GM19452 (cell line): ENCODE results near the gene RBBP4.
A peak's percentile ranks its signal among the peaks of the same experiment; 100 is the strongest.
"Not testable (repeated sequence)": the region's sequence is repeated elsewhere in the genome, so short reads cannot be mapped to it uniquely, and the experiment has no call there.

Experiments used
- ATAC-seq: cut with Tn5 transposase; IDR thresholded peaks from one replicate; pipeline ENCODE4 v1.9.1; 2021; ENCODE audit not compliant: unreplicated experiment

RBBP4 gene

DNA sequence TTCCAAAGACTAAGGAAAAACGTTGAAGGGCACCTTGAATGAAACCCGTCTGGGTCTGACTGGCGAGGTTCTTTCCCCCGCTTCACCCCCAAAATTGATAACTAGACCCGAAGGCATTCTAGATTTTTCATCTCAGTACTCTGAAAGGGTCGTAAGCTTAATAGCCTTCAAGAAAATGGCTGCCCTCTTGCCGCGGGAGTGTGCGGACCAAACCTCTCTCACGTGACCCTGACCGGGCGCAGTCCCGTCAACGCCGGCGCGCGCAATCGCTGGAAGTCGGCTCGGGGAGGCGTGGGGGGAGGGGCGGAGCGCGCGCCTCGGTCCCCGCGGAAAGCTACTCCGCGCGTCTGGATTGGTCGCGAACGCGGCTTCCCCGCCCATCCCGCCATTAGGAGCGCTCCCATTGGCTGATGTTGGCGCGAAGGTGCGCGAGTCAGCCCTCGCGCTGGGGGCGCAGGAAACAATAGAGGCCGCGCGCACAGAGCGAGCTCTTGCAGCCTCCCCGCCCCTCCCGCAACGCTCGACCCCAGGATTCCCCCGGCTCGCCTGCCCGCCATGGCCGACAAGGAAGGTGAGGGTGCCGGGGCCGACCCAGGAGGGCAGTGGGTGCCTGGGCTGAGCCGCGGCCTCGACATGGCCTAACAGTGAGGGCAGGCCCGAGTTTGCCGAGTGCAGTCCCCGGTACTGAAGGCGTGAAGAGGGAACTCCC is at the start of gene RBBP4:
TSS of gene RBBP4 (plus strand) at position 457 of the 709 bp plus-strand sequence. CDS start at position 556, 99 bp downstream.
- ATAC-seq: peak; percentile 83

DNA sequence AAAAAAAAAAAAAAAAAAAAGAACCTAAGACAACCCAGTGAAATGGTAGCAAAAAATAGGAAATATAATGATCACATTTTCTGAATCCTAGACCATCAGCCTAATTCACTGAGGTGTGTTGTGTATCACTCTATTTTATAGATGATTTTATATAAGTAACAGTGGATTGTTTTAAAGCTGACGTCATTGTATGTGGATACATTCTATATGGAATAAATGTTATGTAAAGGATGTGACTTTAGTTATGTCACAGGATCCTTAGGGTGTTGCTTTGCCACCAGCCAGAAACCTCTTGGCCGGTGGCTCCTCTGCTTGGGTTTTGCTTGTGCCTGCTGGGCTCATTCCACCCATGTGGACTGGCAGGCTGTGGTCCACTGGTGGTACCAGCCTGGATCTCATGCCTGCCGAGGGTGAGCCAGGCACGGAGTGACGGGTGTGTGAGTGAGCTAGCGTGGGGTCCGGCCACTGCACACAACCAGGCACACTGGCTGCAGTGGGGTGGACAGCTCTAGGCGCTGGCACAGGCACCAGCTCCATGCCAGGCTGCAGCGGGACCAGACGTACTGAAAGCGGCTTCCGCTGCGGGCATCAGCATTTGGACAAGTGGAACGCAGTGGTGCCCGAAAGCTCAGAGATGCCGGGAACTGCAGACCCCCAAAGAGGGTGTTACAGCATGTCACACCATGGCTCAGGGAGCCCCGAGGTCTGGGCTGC is 45.1 kb upstream of the RBBP4 start:
- ATAC-seq: no peak

DNA sequence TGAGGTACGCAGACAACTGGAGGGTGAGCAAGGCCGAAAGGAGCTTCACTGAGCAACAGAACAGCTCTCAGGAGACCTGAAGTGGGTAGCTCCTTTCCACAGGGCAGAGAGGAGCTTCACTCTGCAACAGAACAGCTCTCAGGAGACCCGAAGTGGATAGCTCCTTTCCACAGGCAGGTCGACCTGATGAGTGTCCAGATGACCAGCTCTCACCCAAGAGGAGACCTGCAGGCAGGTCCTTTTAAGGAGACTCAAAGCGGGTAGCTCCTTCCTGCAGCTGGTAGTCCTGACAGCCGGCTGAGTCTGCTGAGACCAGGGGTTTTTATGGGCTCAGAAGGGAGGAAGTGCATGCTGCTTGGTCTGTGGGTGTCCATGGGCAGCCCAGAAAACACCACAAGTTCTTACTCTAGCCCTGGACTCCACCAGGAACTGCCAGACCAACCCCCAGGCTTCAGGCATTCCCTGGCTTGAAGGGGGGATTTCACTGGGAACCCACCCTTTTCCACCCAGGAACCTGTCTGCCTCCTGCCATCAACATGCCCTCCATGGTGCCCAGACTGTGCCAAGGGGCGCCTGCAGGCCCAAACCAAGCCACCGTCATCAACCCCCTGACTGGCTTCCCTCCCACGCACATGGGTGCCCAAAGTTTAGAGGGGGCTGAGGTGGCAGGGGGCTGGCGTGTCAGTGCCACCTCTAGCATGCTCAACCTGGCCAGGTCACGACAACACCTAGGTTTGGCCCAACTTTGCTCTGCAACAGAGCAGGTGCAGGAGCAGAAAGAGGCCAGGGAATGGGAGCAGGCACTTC is 44.2 kb upstream of the RBBP4 start:
- ATAC-seq: no peak

DNA sequence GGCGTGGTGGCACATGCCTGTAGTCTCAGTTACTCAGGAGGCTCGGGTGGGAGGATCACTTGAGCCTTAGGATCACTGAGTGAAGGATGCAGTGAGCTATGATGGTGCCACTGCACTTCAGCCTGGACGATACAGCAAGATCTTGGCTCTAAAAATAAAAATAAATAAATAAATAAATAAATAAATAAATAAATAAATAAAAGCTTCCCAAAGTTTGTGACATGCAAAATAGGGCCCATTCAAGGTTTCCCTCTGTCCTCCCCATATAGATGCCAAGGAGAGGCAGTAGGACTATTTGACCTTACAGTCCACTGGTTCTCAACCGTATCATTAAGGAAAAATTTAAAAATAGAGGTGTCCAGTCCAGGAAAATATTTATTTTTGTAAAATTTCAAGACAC is 41.8 kb upstream of the RBBP4 start:
- ATAC-seq: no peak

DNA sequence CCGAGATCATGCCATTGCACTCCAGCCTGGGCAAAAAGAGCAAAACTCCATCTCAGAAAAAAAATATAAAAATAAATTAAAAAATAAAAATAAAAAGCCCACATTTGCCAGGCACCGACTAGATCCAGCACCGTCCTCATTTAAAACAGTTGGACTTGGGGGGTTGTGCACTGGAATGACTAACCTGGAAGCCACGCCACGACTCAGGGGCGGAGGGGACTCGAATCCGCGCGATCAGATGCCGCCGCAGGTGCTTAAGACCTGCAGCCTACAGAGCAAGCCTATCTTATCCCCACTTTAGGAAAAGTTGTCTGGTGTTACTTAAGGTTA is 39.2 kb upstream of the RBBP4 start:
- peak; percentile 19 for ATAC-seq

DNA sequence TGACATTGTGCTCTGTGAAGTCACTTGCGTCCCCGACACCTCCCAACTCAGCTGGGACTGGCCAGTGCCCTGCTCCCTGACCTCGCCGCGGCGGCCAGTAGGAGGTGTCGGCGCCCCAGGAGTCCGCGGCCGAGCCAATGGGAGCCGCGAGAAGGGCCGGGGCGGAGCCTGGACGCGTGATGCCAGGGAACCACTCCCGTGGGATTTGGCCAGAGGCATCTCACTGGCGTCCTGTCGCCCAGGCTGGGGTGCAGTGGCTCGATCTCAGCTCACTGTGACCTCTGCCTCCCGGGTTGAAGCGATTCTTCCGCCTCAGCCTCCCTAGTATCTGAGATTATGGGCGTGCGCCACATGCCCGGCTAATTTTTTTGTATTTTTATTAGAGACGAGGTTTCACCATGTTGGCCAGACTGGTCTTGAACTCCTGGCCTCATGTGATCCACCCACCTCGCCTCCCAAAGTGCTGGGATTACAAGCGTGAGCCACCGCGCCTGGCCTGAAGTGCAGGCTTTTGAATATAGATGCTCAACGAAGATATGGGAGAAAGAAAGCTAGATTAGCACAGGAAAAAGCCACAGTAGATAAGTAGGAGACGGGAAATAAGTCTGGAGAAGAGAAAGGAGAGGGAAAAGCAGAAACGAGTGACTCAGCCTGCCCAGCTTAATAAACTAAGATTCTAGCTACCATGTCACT is 38.7 kb upstream of the RBBP4 start:
- peak; percentile 85 for ATAC-seq

DNA sequence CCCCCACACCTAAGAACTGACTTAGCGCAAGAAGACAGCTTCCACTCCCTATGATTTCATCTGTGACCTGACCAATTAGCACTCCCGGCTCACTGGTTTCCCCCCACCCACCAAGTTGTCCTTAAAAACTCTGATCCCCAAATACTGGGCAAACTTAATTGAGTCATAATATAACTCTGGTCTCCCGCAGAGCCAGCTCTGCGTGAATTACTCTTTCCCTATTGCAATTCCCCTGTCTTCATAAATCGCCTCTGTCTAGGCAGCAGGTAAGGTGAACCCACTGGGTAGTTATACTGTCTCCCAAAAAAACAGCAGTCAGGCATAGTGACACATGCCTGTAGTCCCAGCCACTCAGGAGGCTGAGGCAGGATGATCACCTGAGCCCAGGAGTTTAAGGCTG is 37.5 kb upstream of the RBBP4 start:
- ATAC-seq: no peak

DNA sequence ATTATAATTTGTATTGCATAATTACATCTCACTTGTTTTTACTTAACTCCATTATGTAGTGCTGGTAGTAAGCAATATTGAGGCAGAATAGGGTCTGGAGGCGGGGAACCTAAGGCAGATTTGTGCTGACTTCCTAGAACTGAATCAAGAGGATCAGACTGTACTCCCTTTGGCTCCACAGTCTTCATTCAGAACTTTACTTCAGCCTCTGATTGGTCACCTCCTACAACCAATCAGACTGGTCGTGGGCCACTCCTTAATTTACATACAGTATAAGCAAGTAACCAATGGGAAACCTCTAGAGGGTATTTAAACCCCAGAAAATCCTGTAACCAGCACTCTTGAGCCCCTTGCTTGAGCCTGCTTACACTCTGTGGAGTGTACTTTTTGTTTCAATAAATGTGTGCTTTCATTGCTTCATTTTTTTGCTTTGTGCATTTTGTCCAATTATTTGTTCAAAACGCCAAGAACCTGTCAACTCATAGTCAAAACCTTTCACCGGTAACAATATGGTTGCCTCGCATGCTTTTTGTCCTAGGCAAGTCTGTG is 32.3 kb upstream of the RBBP4 start:
- no peak for ATAC-seq

DNA sequence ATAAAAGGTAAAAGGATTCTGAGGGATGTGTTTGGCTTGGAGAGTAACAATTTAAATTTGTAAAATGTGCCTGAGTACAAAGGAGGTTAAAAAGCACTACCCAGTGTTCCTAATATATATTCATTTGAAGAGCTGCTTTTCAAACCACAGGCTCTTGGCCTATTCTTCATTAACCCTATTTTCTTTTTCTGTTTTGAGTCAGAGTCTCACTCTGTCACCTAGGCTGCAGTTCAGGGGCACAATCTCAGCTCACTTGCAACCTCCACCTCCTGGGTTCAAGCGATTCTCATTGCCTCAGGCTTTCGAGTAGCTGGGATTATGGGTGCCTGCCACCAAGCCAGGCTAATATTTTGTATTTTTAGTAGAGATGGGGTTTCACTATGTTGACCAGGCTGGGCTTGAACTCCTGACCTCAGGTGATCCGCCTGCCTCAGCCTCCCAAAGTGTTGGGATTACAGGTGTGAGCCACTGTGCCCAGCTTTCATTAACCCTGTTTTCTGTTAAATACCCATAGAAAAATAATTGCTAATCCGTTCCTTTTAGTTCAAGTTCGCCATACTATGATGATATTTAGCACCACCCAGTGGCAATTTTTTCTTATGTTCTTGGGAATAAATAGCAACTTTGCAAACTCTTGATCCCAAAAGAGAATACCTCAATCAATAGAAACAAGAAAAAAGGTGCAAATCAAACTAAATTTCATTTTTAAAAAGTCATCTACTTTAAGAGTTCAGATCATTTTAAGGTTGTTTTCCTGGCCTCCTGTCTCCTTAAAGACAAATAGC is 31.1 kb upstream of the RBBP4 start:
- peak; percentile 63 for ATAC-seq

DNA sequence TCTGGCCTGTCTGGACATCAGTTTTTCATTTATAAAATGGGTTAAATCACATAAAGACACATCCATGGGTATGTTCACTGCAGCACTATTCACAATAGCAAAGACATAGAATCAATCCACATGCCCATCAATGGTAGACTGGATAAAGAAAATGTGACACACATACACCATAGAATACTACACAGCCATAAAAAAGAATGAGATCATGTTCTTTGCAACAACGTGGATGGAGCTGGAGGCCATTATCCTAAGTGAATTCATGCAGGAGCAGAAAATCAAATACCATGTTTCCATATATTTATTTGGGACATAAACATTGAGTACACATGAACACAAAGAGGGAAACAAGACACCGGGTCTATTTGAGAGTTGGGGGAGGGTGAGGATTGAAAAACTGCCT is 28.8 kb upstream of the RBBP4 start:
- no peak for ATAC-seq

DNA sequence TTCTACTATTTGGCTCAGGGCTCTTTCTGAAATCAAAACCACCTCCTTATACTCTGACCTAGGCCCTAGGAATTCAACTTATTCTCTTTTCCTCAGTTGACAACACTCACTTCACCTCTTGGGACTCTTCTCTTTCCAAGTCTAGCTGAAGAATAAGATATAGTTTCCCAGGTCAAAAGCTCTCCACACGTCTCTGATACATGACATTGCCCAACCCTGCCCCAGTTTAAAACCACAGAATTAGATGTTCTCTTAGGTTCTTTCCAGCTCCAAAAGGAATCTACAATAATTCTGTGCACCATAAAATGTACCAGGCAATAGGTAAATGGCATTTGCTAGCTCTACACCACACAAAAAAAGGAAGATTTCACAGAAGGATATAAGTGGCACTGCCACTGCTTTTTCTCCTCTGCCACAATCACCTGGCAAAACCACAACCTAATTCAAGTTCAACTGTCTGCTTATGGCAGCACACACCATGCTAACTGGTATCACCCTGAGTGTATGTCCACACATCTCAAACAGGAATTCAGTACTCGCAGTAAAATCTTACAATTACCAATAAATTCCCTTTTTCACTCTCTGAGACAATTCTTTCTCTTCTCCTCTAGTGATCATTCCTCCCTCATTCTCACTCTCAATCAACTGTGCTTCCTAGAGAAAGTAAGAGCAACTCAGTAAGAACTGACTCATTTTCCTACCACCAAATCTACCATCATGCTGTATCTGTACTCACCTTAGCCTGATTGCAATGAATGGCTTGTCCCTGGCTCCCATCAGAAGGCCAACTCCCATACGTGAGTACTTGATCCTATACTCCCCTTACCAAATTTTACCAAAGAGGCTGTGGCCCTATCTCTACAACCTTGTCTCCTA is 28.0 kb upstream of the RBBP4 start:
- no peak for ATAC-seq

DNA sequence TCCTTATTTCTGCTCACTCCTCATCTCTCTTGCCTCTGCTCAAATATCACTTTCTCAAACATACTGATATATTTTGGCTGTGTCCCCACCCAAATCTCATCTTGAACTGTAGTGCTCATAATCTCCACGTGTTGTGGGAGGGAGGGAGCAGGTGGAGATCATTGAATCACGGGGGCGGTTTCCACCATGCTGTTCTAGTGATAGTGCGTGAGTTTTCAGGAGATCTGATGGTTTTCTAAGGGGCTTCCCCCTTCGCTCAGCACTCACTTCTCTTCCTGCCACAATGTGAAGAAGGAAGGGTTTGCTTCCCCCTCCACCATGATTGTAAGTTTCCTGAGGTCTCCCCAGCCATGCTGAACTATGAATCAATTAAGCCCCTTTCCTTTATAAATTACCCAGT is 27.2 kb upstream of the RBBP4 start:
- no peak for ATAC-seq

DNA sequence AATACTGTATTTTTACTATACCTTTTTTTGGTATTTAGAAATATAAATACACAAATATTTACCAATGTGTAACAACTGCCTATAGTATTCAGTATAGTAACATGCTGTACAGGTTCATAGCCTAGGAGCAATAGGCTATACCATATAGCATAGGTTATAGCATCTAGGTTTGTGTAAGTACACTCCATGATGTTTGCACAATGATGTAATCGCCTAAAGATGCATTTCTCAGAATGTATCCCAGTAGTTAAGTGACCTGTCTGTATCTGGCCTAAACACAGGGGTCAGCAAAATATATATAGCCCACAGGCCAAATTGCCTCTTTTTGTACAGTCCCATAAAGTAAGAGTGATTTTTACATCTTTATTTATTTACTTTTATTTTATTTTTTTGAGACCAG is 24.8 kb upstream of the RBBP4 start:
- no peak for ATAC-seq

DNA sequence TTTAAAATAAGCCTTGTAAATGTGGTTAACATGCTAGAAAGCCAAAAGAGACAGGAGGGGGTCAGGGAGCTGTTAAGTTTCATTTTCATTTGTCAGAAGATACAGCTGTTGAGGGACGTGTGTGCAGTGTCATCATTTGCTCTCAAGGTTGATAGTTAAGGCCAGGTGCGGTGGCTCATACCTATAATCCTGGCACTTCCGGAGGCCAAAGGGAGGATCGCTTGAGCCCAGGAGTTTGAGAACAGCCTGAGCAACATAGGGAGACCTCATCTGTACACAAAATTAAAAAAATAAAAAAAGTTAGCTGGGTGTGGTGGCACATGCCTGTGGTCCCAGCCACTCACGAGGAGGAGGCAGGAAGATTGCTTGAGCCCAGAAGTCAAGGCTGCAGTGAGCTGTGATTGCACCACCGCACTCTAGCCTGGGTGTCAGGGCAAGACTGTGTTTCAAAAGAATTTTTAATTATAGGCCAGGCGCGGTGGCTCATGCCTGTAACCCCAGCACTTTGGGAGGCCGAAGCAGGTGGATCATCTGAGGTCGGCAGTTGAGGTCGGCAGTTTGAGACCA is 23.3 kb upstream of the RBBP4 start:
- ATAC-seq: peak; percentile 75

DNA sequence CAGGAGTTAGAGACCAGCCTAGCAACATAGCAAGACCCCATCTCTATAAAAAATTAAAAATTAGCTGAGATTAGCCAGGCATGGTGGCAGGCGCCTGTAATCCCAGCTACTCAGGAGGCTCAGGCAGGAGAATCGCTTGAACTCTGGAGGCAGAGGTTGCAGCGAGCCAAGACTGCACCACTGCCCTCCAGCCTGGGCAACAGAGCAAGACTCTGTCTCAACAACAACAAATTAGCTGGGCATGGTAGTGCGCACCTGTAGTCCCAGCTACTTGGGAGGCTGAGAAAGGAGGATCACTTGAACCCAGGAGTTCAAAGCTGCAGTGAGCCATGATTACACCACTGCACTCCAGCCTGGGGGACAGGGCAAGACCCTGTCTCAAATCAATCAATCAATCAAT is 20.8 kb upstream of the RBBP4 start:
- ATAC-seq: not testable (repeated sequence)

DNA sequence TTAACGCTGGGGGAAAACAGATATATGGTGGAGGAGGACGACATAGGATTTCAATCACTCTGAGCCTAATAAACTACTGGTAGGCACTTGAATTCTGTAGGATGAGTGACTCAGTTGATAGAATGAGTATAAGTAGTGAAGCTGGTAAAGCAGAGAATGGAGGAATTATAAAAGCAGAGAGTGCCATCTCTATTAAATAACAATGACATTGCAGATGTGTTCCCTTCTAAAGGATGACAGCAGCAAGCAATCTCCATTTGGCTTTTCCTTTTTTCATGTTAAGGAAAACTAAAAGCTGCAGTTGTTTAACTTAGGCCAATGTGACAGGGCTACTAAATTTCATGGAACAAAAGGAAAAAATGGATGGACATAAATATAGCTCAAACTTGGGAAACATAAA is 18.2 kb upstream of the RBBP4 start:
- no peak for ATAC-seq

DNA sequence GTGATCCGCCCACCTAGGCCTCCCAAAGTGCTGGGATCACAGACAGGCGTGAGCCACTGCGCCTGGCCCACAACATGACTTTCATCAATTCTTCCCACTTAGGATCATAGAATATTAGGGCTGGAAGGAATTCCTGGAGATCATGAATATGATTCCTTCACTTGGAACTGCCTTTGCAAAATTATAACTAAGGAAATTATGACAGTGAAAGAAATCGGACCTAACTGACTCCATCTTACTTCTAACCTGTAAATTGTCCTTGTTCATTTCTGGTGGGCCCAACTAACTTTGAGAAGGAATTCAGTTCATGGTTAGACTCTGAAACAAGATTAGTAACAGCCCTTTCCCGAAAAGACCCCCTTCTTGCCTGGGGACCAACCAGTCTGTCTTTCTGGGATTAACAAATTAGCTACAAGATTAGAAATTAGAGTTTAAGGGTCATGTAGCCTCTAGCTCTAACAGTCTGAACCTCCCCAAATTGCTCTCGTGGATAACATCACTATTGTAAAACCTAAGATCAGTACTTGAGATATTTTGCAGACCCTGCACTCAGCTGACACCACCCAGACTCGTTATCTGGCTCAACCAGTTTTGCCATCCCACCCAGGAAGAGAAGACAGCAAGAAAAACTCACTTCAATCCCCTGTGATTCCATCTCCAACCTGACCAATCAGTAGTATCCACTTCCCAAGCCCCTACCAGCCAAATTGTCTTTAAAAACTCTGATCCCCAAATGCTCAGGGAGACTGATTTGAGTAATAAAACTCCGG is 15.3 kb upstream of the RBBP4 start:
- no peak for ATAC-seq

DNA sequence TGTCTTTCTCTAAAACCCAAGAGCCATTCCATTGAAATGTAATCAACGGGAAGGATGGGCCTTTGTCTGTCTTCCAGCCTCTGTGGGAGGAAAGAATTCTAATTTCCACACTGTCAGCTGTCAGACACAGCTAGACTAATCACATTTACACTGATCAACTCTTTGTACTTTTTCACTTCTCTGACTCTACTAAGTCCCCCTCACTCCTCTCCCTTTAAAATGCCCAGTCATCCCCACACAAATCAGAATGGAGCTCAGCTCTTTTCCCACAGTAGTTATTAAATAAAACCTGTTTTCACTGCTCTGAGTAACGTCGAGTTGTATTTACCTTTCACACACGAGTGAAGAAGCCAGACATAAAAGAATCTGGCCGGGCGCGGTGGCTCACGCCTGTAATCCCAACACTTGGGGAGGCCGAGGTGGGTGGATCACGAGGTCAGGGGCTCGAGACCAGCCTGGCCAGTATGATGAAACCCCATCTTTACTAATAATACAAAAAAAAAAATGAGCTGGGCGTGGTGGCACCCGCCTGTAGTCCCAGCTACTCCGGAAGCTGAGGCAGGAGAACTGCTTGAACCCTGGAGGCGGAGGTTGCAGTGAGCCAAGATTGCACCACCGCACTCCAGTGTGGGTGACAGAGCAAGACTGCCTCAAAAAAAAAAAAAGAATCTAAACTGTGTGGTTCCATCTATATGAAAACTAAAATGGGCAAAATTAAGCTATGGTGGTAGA is 13.9 kb upstream of the RBBP4 start:
- no peak for ATAC-seq
